Measurements from ENCODE around the gene PRRC1. TPM values are rescaled to one million over a fixed set of nuclear protein-coding genes. Genes with fewer than 3 reads are reported as not detected.

PRRC1 gene
- total and polyA plus RNA-seq, 2 experiments from 2014 or later, result 64.7 to 70.7 TPM

DNA sequence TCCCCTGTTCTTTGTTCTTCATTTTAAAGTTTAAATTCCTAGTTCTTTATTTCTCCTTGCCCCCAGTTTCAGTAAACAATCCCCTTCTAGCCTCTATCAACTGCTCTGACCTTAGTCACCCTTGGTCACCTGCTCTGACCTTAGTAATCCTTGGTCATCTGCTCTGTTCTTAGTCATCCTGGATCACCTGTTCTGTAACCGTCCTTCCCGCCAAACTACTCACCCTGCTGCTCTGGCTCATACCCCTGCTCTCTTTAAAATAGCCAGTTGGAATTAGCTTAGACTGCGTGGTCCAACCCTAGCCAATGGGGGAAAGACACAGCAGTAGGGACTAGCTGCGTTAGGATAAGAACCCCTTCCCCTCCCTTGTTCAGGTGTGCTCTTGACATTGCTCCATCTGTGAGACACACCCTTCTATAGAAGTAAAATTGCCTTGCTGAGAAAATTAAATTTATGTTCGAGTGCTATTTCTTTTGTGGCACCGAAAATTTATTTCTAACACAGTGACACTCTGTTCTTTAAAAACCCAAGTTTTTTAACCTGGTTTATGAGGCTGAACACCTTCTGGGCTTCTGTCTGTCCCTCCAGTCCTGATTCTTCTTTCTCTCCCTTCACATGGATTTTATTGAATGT, 3.8 kb downstream of the PRRC1 start (continued):
- TF ChIP-seq, protein P1, sequence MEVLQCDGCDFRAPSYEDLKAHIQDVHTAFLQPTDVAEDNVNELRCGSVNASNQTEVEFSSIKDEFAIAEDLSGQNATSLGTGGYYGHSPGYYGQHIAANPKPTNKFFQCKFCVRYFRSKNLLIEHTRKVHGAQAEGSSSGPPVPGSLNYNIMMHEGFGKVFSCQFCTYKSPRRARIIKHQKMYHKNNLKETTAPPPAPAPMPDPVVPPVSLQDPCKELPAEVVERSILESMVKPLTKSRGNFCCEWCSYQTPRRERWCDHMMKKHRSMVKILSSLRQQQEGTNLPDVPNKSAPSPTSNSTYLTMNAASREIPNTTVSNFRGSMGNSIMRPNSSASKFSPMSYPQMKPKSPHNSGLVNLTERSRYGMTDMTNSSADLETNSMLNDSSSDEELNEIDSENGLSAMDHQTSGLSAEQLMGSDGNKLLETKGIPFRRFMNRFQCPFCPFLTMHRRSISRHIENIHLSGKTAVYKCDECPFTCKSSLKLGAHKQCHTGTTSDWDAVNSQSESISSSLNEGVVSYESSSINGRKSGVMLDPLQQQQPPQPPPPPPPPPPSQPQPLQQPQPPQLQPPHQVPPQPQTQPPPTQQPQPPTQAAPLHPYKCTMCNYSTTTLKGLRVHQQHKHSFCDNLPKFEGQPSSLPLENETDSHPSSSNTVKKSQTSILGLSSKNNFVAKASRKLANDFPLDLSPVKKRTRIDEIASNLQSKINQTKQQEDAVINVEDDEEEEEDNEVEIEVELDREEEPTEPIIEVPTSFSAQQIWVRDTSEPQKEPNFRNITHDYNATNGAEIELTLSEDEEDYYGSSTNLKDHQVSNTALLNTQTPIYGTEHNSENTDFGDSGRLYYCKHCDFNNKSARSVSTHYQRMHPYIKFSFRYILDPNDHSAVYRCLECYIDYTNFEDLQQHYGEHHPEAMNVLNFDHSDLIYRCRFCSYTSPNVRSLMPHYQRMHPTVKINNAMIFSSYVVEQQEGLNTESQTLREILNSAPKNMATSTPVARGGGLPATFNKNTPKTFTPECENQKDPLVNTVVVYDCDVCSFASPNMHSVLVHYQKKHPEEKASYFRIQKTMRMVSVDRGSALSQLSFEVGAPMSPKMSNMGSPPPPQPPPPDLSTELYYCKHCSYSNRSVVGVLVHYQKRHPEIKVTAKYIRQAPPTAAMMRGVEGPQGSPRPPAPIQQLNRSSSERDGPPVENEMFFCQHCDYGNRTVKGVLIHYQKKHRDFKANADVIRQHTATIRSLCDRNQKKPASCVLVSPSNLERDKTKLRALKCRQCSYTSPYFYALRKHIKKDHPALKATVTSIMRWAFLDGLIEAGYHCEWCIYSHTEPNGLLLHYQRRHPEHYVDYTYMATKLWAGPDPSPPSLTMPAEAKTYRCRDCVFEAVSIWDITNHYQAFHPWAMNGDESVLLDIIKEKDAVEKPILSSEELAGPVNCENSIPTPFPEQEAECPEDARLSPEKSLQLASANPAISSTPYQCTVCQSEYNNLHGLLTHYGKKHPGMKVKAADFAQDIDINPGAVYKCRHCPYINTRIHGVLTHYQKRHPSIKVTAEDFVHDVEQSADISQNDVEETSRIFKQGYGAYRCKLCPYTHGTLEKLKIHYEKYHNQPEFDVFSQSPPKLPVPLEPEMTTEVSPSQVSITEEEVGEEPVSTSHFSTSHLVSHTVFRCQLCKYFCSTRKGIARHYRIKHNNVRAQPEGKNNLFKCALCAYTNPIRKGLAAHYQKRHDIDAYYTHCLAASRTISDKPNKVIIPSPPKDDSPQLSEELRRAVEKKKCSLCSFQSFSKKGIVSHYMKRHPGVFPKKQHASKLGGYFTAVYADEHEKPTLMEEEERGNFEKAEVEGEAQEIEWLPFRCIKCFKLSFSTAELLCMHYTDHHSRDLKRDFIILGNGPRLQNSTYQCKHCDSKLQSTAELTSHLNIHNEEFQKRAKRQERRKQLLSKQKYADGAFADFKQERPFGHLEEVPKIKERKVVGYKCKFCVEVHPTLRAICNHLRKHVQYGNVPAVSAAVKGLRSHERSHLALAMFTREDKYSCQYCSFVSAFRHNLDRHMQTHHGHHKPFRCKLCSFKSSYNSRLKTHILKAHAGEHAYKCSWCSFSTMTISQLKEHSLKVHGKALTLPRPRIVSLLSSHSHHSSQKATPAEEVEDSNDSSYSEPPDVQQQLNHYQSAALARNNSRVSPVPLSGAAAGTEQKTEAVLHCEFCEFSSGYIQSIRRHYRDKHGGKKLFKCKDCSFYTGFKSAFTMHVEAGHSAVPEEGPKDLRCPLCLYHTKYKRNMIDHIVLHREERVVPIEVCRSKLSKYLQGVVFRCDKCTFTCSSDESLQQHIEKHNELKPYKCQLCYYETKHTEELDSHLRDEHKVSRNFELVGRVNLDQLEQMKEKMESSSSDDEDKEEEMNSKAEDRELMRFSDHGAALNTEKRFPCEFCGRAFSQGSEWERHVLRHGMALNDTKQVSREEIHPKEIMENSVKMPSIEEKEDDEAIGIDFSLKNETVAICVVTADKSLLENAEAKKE (CRISPR knock-in tag; IDR thresholded peaks at IDR 0.05), result no peak
- TF ChIP-seq NANOG (IDR thresholded peaks at IDR 0.05; ENCODE audit: borderline replicate concordance) (no peak), REST (IDR thresholded peaks at IDR 0.05; ENCODE audit: unreplicated experiment) (no peak), STAT1 (IDR thresholded peaks at IDR 0.05; ENCODE audit: unreplicated experiment) (no peak)

- Mint-ChIP-seq H3K27ac (no peak overlapping the region), H3K4me3 (no peak overlapping the region), H3K27me3 (ENCODE audit: insufficient read depth, low read depth, poor library complexity) (no peaks in the 10 kb centered on the region), H3K36me3 (ENCODE audit: low read depth) (peaks cover 84% of the 10 kb centered on the region), H3K4me1 (no peaks in the 10 kb centered on the region), H3K9me3 (peaks cover 20% of the 10 kb centered on the region)
- peaks cover 79% of the 10 kb centered on the region for H3K36me3 ChIP-seq (ENCODE audit: insufficient read depth)
- peaks cover 72% of the 10 kb centered on the region for H3K79me2 ChIP-seq (replicated peaks; ENCODE audit: insufficient read depth)
- no peaks in the 10 kb centered on the region for H3F3A ChIP-seq (replicated peaks; ENCODE audit: low read depth)
- H3K4me1 ChIP-seq (ENCODE audit: insufficient read depth), result no peaks in the 10 kb centered on the region
- no peak overlapping the region for H2AFZ ChIP-seq
- no peaks in the 10 kb centered on the region for H3K9me2 ChIP-seq (ENCODE audit: insufficient read depth)
- no peak overlapping the region for H3K4me2 ChIP-seq
- H3K27me3 ChIP-seq (ENCODE audit: insufficient read depth), result no peaks in the 10 kb centered on the region
- H4K20me1 ChIP-seq (replicated peaks; ENCODE audit: insufficient read depth), result peaks cover 35% of the 10 kb centered on the region
- H3K27ac ChIP-seq (ENCODE audit: low read depth), result no peak overlapping the region
- ATAC-seq, result no peak
- no peak for DNase-seq (ENCODE audit: low spot score)
- H3K4me3 ChIP-seq, result no peak overlapping the region
- TF ChIP-seq ZNF114 (CRISPR knock-in tag; IDR thresholded peaks at IDR 0.05), result no peak
- no peak for TF ChIP-seq JUNB (IDR thresholded peaks at IDR 0.05; ENCODE audit: unreplicated experiment)
- TF ChIP-seq STAT1 (IDR thresholded peaks at IDR 0.05; ENCODE audit: unreplicated experiment), result no peak
- no peak for TF ChIP-seq ZNF331 (CRISPR knock-in tag; IDR thresholded peaks at IDR 0.05; ENCODE audit: low read depth)
- TF ChIP-seq, protein P2, sequence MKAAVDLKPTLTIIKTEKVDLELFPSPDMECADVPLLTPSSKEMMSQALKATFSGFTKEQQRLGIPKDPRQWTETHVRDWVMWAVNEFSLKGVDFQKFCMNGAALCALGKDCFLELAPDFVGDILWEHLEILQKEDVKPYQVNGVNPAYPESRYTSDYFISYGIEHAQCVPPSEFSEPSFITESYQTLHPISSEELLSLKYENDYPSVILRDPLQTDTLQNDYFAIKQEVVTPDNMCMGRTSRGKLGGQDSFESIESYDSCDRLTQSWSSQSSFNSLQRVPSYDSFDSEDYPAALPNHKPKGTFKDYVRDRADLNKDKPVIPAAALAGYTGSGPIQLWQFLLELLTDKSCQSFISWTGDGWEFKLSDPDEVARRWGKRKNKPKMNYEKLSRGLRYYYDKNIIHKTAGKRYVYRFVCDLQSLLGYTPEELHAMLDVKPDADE (IDR thresholded peaks at IDR 0.05), result no peak
- no peak for TF ChIP-seq EZH2 (IDR thresholded peaks at IDR 0.05; ENCODE audit: low read depth, unreplicated experiment)
- no peak for TF ChIP-seq EZH2phosphoT487 (IDR thresholded peaks at IDR 0.05; ENCODE audit: unreplicated experiment)
- TF ChIP-seq NANOG (IDR thresholded peaks at IDR 0.05; ENCODE audit: borderline replicate concordance), result no peak
- TF ChIP-seq REST (IDR thresholded peaks at IDR 0.05; ENCODE audit: unreplicated experiment), result no peak
Measured at GRCh38 chr5:127525181-127525580, 7.7 kb downstream of the PRRC1 start.
